RPMI8226 (cell line): ENCODE measurements around the gene SH3BP1.
A peak's percentile ranks its signal among the peaks of the same experiment; 100 is the strongest.
"Not testable (repeated sequence)": the region's sequence is repeated elsewhere in the genome, so short reads cannot be mapped to it uniquely, and the experiment has no call there.

Experiments
- DNase-seq: peaks from one replicate; pipeline ENCODE4 v3.0.0-alpha.2; 2015

The SH3BP1 gene

DNA sequence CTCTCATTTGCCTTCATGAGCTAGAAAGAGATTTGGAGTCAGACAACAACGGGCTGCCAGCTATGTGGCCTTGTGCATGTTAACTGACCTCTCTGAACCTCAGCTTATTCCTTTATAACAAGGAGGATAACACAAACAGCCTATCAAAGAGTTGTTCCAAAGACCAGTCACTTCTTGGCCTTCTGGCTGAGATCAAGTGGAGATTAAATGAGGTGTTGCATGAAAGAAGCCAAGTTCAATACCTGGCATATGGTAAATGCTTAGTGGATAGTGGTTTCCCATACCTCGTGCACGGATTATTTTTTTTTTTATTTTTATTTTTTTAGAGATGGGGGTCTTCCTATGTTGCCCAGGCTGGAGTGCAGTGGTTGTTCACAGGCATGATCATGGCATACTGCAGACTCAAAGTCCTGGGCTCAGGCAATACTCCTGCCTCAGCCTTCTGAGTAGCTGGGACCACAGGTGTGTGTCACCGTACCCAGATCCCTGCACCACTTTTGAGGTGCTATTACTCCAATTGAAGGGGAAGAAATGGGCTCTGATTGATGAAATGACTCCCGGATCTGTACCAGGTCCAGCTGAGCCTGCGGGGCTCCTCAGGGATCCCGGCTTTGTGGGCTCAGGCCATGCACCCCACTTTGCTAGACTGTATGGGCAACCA is 40.9 kb downstream of the SH3BP1 start:
- no peak for DNase-seq

DNA sequence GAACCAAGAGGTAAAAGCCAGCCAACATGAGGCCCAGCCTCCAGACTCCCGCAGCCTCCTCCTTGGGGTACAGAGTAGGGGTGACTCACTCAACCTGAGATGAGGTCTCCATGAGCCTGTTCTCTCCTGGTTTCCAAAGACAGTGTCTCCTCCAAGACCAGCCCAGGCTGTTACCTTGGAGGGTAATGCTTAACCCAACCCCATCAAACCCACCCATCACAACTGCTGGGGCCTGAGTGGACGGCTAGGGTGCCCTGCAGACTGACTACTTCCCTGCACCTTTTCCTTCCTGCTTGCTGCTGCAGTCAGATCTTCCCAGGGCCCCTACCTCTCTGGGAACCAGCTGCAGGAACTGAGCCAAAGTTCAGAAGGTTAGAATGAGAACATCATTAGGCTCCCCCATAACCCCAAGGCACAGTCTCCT is 41.5 kb downstream of the SH3BP1 start:
- DNase-seq: no peak

DNA sequence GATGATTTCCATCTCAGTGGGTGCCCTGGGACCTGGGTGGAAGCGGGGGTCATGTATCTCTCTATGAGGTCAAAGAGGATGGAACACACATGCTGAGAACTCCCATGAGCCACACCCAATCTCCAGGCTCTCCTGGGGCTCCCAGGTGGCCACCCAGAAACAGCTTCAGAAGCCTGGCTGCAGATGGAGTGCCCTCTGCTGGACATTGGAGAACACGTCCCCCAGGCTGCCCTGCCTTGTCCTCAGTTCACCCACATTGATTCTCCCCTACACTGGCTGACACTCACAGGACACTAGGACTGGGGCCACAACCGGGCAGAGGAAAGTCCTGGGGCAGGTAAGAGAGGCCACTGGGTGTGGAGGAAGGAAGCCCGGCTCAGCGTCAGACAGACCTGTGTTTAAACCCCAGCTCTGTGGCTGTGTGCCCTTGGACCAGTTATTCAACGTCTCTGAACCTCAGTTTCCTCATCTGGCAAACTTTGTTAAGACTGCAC is 42.1 kb downstream of the SH3BP1 start:
- peak; percentile 86 for DNase-seq

DNA sequence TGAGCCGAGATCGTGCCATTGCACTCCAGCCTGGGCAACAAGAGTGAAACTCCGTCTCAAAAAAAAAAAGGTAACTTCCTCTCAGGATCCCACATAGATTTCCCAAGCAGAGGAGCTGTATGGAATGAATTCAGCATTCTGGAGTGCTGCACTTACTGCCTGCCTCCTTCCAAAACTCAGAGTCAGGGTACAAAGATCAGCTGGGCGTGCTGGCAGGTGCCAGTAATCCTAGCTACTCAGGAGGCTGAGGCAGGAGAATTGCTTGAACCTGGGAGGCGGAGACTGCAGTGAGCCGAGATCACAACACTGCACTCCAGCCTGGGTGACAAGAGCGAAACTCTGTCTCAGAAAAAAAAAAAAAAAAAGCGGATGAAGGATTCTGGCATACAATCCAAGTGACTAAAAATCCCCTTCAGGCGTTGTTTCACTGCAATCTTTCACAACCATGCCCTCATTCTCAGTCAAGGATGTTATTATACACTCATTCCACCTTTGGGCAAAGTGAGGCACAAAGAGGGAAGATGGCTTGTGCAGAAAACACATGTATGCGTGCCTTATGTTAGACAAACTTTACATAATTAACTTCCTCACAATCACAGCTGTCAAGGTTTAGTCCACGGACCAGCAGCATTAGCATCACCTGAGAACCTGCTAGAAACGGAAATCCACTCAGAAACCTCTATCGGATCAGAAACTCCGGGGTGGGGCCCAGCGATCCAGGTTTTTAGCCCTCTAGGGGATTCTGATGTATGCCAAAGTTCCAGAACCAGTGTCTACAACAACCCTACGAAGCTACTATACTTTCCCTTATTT is 45.5 kb downstream of the SH3BP1 start:
- DNase-seq: no peak

DNA sequence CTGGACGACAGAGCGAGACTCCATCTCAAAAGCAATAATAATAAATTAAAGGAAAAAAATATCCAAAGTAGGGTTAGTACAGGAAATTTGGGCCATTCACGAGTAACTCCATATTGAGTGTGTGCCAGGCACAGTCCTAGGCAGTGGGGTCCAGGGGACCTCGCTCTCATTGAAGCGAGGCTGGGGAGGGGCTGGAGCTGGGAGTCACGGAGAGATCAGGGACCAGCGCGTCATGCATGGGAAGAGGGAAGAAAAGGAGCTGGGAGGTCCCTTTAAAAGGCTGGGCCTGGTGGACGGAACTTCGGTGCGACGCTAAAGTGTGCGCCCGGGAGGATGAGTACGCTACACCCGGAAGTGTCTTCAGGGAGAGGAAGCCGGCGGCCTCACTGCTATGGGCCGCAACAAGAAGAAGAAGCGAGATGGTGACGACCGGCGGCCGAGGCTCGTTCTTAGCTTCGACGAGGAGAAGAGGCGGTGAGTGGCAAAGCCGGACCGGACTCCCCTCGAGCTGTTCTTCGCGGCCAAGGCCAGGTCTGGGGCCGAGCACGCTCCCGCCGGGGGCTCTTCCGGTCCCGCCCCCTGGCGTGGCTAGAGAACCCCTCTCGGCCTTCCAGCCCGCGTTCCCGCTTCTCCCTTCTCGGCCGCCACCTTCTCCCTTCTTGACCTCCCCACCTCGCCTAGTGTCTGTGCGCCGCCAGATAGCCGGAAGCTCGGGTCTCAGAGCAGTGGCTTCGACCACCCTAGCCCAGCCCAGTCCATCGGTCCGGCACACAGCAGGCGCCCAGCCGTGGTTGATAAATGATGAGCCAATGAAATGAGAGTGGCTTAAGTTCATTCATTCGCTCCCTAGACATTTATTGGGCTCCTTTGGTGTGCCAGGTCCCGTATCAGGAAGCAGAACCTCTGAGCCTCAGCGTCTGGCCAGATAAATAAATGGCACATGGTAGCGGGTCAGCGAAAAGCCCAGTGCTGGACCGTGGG is 46.8 kb downstream of the SH3BP1 start, which contains the start of gene NOL12:
NOL12 (plus strand) TSS at position 342 of the 981 bp plus-strand sequence; CDS start at position 392, 50 bp downstream.
- DNase-seq: peak; percentile 89

DNA sequence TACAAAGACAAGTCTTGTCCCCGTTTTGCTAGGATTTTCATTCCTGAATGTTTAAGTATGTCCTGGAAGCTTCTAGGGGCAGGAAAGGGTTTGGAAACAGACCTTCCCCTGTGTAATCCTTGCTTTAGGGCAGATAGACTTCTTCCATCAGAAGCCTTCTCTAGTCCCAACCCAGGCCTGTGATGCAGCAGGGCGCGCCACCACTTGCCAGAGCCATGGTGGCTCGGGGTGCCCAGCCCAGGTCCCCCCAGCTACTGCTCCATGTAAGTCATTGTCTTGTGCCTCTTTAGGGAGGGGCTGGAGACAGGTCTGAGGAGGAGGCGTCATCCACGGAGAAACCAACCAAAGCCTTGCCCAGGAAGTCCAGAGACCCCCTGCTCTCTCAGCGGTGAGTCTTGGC is 50.9 kb downstream of the SH3BP1 start:
- DNase-seq: no peak

DNA sequence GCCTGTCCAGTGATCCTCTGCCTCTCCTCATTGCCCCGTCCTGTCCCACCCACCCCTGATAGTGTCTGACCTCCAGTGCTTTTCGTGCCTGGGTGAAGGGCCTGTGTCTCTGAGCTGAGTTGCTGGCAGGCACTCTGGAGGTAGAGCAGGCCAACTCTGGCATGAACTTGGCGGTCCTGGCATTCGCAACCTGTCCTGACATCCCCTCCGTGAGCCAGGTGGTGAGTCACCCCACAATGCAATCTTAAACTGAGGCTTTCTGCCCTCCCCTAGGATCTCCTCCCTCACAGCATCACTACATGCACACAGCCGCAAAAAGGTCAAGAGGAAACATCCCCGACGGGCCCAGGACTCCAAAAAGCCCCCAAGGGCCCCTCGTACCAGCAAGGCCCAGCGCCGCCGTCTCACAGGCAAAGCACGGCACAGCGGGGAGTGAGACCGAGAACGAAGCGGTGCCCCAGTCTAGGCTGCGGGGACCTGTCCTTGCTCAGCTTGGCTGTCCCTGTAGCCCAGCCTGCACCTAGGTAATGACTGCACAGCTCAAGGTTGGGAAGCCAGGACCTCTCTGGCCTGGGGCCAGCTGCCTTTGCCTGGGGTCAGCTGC is 51.5 kb downstream of the SH3BP1 start:
- DNase-seq: no peak

DNA sequence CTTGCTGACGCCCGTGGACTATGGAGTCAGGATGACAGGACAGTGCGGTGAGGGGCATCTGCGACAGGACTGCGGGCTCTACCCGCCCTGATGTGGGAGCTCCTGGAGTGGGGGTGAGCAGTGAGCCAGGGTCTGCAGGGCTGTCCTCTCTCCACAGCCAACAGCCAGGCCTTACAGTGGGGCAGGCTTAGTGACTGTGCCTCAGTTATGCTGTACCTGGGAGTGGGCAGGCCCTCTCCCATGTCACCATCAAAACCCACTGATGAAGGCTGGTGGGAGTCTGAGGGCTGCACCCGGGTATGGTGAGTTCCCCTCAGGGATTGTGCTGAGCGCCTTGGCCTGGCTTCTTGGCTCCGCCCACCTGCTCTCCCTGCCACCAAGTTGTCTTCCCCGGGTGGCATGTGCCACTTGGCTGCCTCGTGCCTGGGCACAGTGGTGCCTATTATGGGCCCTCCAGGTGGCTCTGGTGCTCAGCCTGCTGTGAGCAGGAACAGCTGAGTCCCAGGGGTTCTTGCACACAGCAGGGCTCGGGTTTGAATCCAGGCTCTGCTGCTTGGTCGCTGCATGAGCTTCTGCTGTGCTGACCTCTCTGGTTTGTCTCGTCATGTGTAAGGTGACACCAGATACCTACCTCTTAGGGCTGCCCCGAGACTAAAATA is 53.3 kb downstream of the SH3BP1 start:
- no peak for DNase-seq

DNA sequence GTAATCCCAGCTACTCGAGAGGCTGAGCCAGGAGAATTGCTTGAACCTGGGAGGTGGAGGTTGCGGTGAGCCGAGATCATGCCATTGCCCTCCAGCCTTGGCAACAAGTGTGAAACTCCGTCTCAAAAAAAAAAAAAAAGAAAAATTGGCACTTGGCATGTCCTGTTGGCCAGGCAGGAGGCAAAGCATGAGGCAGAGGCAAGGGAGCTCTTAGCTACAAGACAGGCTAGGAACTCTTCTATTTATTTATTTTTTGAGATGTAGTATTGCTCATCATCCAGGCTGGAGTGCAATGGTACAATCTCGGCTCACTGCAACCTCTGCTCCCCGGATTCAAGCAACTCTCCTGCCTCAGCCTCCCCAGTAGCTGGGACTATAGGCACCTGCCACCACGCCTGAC is 54.7 kb downstream of the SH3BP1 start:
- not testable (repeated sequence) for DNase-seq

DNA sequence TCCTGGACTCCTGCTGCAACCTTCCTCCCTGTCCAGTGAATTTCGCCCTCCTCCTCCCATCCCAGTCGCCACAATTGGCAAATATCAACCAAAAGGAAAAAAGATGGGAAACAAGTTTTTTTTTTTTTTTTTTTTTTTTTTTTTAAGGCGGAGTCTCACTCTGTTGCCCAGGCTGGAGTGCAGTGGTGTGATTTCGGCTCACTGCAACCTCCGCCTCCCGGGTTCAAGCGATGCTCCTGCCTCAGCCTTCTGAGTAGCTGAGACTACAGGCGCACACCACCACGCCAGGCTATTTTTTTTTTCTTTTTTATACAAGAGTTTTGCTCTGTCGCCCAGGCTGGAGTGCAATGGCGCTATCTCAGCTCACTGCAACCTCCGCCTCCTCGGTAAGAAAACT is 56.8 kb downstream of the SH3BP1 start:
- DNase-seq: not testable (repeated sequence)

DNA sequence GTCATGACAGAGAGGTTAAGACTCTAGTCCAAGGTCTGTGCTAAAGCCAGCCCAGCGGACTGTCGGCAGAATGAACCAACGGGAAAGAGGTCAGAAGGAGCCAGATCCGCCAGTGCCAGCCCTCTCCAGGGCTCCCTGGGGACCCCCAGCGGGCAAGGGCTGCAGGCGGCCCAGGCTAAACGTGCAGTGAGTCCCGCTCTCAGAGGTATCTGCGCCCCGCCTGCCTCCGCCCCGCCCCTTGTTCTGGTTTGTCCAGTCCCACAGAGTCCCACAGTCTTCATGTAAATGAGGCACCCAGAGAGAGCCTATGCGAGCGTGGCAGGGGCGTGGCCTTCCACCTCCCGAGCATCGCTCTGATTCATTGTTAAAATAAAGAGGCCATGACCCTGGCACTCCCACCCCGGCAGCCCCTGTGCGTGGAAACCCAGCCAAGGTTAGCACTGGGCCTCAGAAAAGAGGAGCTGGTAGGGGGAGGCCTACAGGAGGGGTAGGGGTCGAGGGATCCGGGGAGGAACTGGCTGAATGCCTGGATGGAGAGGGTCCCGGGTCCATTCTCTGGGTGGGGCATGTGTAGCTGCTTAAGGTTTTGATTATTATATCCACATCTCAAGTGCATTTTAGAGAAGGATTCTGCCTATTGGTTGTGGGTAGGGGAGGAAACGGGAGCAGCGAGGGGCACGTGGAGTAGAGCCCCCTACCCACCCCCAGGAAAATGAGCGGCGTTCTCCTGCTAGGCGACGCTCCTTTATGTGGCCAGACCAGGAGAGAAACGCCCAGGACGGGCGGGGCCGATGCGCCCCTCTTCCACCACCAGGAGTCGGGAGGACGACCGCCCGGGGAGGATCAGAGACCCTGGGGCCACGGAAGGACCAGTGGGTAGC is 57.4 kb downstream of the SH3BP1 start, which contains the start of gene TRIOBP:
TRIOBP (plus strand) TSS at position 392 of the 881 bp plus-strand sequence. CDS start 4,318 bp downstream, outside the sequence.
- no peak for DNase-seq

DNA sequence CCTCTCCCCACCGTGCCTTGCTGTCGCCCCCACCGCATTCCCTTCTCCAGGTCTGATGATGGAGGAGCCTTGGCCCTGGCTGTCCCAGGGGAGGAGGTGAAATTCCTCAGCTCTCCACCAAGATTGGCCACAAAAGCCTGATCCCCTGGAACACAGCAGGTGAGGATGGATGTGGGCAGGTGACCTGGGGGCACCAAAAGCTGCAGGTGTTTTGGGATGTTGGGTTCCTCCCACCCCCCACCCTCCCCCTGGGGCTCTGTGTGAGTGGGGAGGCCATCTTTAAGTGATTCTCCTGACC is 58.0 kb downstream of the SH3BP1 start:
- no peak for DNase-seq

DNA sequence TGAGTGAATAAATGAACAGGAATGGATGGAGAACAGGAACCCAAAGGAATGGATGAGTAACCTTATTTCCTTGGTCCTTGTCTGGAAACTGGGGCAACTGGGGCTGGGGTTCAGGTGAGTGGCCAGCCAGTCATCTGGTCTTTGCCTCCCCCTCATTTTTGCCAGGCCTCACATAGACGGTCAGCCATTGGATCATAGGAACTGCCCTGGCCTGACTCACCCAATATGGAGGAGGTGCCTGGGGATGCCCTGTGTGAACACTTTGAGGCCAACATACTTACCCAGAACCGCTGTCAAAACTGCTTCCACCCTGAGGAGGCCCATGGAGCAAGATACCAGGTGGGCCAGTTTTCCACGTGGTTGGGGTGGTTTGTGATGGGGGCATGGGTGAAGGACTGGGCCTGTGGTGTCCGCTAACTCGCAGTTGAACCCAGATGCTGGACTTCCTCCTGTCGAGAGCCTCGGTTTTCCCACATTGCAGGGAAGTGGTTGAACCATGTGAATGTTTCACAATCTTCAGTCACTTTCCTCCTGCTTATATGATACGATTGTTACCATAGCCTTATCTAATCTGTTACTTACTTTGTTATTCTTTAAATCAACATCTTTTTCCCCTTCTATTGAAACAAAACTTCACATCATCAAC is 61.8 kb downstream of the SH3BP1 start:
- no peak for DNase-seq

DNA sequence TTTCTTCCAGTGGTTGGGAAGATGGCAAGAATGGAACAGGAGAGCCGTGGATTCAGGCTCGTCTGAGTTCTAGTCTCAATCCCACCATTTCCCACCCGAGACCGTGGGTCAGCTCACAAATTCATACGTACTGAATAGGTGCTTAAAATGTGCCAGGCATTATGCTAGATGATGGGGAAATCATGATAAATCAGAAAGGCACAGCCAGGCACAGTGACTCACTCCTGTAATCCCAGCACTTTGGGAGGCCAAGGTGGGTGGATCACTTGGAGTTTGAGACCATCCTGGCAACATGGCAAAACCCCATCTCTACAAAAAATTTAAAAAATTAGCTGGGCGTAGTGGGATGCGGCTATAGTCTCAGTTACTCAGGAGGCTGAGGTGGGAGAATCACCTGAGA is 64.4 kb downstream of the SH3BP1 start:
- DNase-seq: no peak

DNA sequence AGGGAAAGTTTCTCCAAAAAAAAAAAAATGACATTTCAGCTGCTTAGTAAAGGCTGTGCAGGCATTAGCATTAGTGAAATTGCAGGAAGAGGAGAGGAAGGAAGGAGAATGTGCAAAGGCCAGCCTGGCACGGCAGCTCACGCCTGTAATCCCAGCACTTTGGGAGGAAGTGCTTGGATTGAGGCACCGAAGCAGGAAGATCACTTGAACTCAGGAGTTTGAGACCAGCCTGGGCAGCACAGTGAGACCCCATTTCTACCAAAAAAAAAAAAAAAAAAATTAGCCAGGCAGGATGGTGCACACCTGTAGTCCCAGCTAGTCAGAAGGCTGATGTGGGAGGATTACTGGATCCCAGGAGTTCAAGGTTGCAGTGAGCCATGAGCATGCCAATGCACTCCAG is 65.2 kb downstream of the SH3BP1 start:
- no peak for DNase-seq

DNA sequence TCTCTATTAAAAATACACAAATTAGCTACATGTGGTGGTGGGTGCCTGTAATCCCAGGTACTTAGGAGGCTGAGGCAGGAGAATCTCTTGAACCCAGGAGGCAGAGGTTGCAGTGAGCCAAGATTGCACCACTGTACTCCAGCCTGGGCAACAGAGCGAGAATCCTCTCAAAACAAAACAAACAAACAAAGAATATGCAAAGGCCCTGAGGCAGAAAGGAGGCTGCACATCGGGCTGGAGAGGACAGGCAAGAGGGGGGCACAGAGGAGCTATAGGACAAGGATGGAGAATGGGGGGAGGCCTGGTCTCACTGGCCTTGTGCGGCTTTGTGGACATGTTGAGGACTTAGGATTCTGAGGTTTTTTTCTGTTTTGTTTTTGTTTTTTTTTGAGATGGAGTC is 65.7 kb downstream of the SH3BP1 start:
- DNase-seq: no peak
